ENCODE results near the gene STK32C. TPM values are rescaled to one million over a fixed set of nuclear protein-coding genes. Genes with fewer than 3 reads are reported as not detected.

The STK32C gene
- total RNA-seq, 1 donor from 2014 or later = 13.0 TPM

GRCh38 chr10:132227851-132228390 is 79.8 kb downstream of the STK32C start:
- DNase-seq (ENCODE audit: low read depth) = no peak
- TF ChIP-seq, protein P1, sequence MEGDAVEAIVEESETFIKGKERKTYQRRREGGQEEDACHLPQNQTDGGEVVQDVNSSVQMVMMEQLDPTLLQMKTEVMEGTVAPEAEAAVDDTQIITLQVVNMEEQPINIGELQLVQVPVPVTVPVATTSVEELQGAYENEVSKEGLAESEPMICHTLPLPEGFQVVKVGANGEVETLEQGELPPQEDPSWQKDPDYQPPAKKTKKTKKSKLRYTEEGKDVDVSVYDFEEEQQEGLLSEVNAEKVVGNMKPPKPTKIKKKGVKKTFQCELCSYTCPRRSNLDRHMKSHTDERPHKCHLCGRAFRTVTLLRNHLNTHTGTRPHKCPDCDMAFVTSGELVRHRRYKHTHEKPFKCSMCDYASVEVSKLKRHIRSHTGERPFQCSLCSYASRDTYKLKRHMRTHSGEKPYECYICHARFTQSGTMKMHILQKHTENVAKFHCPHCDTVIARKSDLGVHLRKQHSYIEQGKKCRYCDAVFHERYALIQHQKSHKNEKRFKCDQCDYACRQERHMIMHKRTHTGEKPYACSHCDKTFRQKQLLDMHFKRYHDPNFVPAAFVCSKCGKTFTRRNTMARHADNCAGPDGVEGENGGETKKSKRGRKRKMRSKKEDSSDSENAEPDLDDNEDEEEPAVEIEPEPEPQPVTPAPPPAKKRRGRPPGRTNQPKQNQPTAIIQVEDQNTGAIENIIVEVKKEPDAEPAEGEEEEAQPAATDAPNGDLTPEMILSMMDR (conservative IDR thresholded peaks at IDR 0.05; ENCODE audit: low read depth, low read length) = no peak
- no peak overlapping the region for H3K4me3 ChIP-seq (ENCODE audit: low read depth, low read length)

- TF ChIP-seq, protein P1 (conservative IDR thresholded peaks at IDR 0.05; ENCODE audit: low read depth, low read length) = no peak
- no peak for DNase-seq (ENCODE audit: low read depth)
- no peak overlapping the region for H3K4me3 ChIP-seq (ENCODE audit: low read depth, low read length)
Observed at GRCh38 chr10:132226586-132227405, 81.0 kb downstream of the STK32C start.

DNA sequence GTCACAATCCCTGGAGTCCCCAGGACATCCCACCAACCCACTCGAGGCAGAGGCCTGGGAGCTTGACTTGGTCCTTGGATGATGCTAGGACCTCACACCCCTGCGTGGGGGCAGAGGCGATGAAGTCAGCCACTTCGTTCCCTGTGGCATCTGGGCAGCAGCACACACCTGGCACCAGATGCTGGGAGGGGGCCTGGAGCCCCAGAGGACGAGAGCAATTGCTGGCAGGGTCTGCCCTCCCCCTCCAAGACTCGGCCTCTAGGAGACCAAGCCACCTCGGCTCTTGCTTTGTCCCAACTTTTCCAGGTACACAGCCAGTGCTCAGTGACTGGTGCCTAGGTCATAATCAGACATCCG is 81.9 kb downstream of the STK32C start:
- TF ChIP-seq, protein P1 (conservative IDR thresholded peaks at IDR 0.05; ENCODE audit: low read depth, low read length) = no peak
- no peak for DNase-seq (ENCODE audit: low read depth)
- H3K4me3 ChIP-seq (ENCODE audit: low read depth, low read length) = no peak overlapping the region

DNA sequence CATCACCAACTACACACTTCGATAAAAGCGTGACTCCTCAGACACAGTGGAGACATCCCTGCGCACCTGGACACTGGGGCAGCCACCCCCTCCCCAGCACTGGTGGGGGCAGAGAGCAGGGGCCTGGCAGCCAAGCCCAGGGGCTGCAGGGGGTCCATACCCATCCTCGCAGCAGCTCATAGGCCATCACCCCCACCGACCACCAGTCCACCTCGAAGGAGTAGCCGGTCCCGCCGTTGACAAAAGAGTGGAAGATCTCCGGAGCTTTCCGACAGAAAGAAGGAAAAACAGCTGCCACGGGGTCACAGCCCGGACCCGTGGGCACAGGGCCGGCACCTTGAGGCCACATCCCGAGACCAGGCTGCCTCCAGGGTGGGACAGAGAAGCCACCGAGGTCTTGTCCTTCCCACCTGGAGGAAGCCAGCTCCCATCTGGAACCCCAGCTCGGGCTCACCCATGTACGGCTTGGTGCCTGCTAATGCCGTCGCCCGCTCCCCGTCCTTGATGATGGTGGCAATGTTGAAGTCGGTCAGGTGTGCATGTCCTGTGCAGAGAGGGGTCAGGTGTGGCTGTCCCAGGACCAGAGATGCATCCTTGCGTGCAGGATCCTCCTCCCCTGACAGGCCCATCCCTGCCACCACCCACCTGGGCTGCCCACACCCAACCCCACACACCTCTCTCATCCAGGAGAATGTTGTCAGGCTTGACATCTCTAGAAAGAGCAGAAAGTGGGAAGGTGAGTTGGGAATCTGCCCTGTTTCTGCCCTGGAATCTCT is 82.5 kb downstream of the STK32C start:
- DNase-seq (ENCODE audit: low read depth) = no peak
- TF ChIP-seq, protein P1 (conservative IDR thresholded peaks at IDR 0.05; ENCODE audit: low read depth, low read length) = no peak

GRCh38 chr10:132224343-132225072 is 83.2 kb downstream of the STK32C start:
- H3K4me3 ChIP-seq (ENCODE audit: low read depth, low read length) = no peak overlapping the region
- no peak for DNase-seq (ENCODE audit: low read depth)
- TF ChIP-seq, protein P1 (conservative IDR thresholded peaks at IDR 0.05; ENCODE audit: low read depth, low read length) = no peak

More for the DNA sequence above, 82.5 kb downstream of the STK32C start:
- H3K4me3 ChIP-seq (ENCODE audit: low read depth, low read length) = no peak overlapping the region

- TF ChIP-seq, protein P1 (conservative IDR thresholded peaks at IDR 0.05; ENCODE audit: low read depth, low read length) = no peak
- DNase-seq (ENCODE audit: low read depth) = no peak
- H3K4me3 ChIP-seq (ENCODE audit: low read depth, low read length) = no peak overlapping the region
Observed at GRCh38 chr10:132223611-132224342, 84.0 kb downstream of the STK32C start.
